BJ (cell line): ENCODE data around the gene SLC15A3. TPM values are rescaled to one million over a fixed set of nuclear protein-coding genes. Genes with fewer than 3 reads are reported as not detected.
A peak's percentile ranks its signal among the peaks of the same experiment; 100 is the strongest.

Experiments
- CTCF ChIA-PET: fragments of 350-600 bp; formaldehyde crosslinking; extraction: SDS; loops from one replicate; lab custom pipeline; 2021; ENCODE audit warnings: antibody characterized with exemption, inconsistent platforms; lab: Yijun Ruan, JAX
- POLR2A ChIA-PET: fragments of 300-600 bp; sonication (Branson Sonifier 250); formaldehyde crosslinking; extraction: SDS; loops from one replicate; lab custom pipeline; 2021; ENCODE audit warnings: antibody characterized with exemption; lab: Charles Lee
- DNase-seq: peaks from one replicate; pipeline ENCODE4 v3.0.0-alpha.2; 2011; ENCODE audit warnings: low read depth
- H3K27me3 ChIP-seq: 2 replicates; pipeline ENCODE4 v1.6.0; 2011; ENCODE audit warnings: low read length; ENCODE audit not compliant: control insufficient read depth, insufficient read depth
- H3K36me3 ChIP-seq: 2 replicates; pipeline ENCODE4 v1.5.1; 2011; ENCODE audit warnings: low read length; ENCODE audit not compliant: control insufficient read depth, insufficient read depth
- H3K4me3 ChIP-seq: 2 replicates; pipeline ENCODE4 v1.5.1; 2011; ENCODE audit warnings: low read depth, mild to moderate bottlenecking, control low read depth, low read length
- polyA plus RNA-seq: library from polyadenylated mRNA; depleted of rRNA; stranded (reverse); fragments of >200 nt; gene quantifications from 2 replicates; pipeline ENCODE4 v1.2.3, GENCODE V29; 2011; rRNA removed
- small RNA-seq: library from RNA; depleted of rRNA; stranded (forward); fragments of <200 nt; gene quantifications from one replicate; pipeline ENCODE3, GENCODE V24; 2012; ENCODE audit warnings: low replicate concordance, low read depth; ENCODE audit not compliant: insufficient read length
- TF ChIP-seq, protein P1 (sequence below): IDR thresholded peaks from 2 replicates; pipeline ENCODE4 v1.5.1; 2011; ENCODE audit warnings: low read depth, mild to moderate bottlenecking, control low read depth, inconsistent platforms, low read length, moderate library complexity; ENCODE audit not compliant: insufficient read depth

The SLC15A3 gene
- polyA plus RNA-seq, 1 experiment: 14.1 TPM

DNA sequence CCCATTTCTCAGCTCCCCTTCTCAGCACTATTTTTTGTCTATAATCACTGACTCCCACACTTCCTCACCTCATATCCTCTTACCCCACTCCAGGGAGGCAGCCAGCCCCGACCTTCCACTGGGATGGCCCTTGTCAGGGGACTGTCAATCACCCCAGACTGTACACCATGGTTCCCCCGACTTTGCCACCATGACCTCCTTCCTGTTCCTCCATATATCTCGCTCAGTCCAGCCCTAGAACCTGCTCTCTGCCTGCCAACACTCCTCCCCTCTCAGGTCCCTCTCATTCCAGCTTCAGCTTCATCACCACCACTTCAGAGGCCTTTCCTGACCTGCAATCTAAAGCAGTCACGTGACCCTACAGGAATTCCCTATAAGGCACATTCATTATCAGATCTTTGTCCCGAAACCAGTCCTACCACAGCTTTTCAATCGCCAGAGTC is 62.1 kb downstream of the SLC15A3 start:
- Histone ChIP-seq H3K27me3 (no peaks in the 10 kb centered on the region), H3K36me3 (peaks cover 6% of the 10 kb centered on the region), H3K4me3 (no peak overlapping the region)
- TF ChIP-seq, protein P1, sequence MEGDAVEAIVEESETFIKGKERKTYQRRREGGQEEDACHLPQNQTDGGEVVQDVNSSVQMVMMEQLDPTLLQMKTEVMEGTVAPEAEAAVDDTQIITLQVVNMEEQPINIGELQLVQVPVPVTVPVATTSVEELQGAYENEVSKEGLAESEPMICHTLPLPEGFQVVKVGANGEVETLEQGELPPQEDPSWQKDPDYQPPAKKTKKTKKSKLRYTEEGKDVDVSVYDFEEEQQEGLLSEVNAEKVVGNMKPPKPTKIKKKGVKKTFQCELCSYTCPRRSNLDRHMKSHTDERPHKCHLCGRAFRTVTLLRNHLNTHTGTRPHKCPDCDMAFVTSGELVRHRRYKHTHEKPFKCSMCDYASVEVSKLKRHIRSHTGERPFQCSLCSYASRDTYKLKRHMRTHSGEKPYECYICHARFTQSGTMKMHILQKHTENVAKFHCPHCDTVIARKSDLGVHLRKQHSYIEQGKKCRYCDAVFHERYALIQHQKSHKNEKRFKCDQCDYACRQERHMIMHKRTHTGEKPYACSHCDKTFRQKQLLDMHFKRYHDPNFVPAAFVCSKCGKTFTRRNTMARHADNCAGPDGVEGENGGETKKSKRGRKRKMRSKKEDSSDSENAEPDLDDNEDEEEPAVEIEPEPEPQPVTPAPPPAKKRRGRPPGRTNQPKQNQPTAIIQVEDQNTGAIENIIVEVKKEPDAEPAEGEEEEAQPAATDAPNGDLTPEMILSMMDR: no peak
- POLR2A ChIA-PET: no interaction called here
- DNase-seq: no peak
- CTCF ChIA-PET: interaction anchor here (0.9 to 28.4 kb wide), 4 partner anchors 10 to 115 kb away, joined by 3 to 716 read pairs (median 30); partner anchors contain the start of gene CCDC86

DNA sequence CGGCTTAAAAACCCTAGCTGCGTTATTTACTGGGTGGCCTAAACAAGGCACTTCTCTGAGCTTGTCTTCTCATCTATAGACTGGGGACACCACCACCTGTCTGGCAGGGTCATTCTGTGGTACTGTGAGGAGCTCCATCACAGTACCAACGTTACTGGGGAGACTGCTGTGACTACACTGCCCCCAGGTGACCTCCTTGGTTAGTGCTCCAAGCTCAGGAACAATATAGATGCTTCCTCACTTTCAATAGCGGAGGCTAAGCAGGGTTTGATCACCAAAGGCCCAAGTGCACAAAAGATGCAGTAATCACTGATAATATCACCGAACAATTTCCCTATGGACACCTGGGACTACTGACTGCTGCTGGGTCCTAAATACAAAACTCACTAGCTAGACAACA is 64.4 kb downstream of the SLC15A3 start:
- DNase-seq: no peak
- CTCF ChIA-PET: interaction anchor here (0.6 to 28.4 kb wide), 15 partner anchors 9 to 286 kb away, joined by 3 to 716 read pairs (median 9); partner anchors contain the start of genes CCDC86 and ZP1
- TF ChIP-seq, protein P1: peak; percentile 72

More for the DNA sequence above, 64.4 kb downstream of the SLC15A3 start:
- Histone ChIP-seq H3K36me3 (peaks cover 3% of the 10 kb centered on the region; the same call in 1 of the 2 replicates), H3K4me3 (no peak overlapping the region), H3K27me3 (no peaks in the 10 kb centered on the region)
- POLR2A ChIA-PET: no interaction called here

Small RNA genes within 50 kb of the gene (small RNA-seq; reads per million reads assigned to genes)
- not detected for gene RNU6-933P

Other genes starting within 250 kb of the SLC15A3 start
- gene MS4A18, start 227.5 kb downstream of the SLC15A3 start, polyA plus RNA-seq: not detected in 2 replicates
- gene MS4A15, start 195.3 kb downstream of the SLC15A3 start, polyA plus RNA-seq: not detected in 2 replicates
- gene MS4A10, start 166.8 kb downstream of the SLC15A3 start, polyA plus RNA-seq: not detected in 2 replicates
- 12.5 and 21.2 TPM in 2 replicates for gene CCDC86, start 110.1 kb downstream of the SLC15A3 start, polyA plus RNA-seq
- 0.02 TPM in 2 replicates for gene PTGDR2, start 96.2 kb downstream of the SLC15A3 start, polyA plus RNA-seq
- gene ZP1, start 84.6 kb downstream of the SLC15A3 start, polyA plus RNA-seq: 0.36 and 0.67 TPM in 2 replicates
- 17.6 and 48.6 TPM in 2 replicates for gene PRPF19, start 45.6 kb downstream of the SLC15A3 start, polyA plus RNA-seq
- gene TMEM109, start 38.0 kb downstream of the SLC15A3 start, polyA plus RNA-seq: 46.8 and 70.0 TPM in 2 replicates
- gene TMEM132A, start 27.7 kb downstream of the SLC15A3 start, polyA plus RNA-seq: 12.1 and 17.9 TPM in 2 replicates
- not detected in 2 replicates for gene CD6, start 19.5 kb upstream of the SLC15A3 start, polyA plus RNA-seq
- gene CD5, start 150.3 kb upstream of the SLC15A3 start, polyA plus RNA-seq: not detected in 2 replicates
- 8.9 and 17.5 TPM in 2 replicates for gene VPS37C, start 209.2 kb upstream of the SLC15A3 start, polyA plus RNA-seq